HFFc6 (cell line): ENCODE data around the gene TRAPPC3. TPM values are rescaled to one million over a fixed set of nuclear protein-coding genes. Genes with fewer than 3 reads are reported as not detected.

Experiments
- DNase-seq: peaks from one replicate; pipeline ENCODE4 v3.0.0-alpha.2; 2018
- H3K27ac Mint-ChIP-seq: 2 replicates; pipeline ENCODE4 v1.8.0; 2020; ENCODE audit warnings: mild to moderate bottlenecking, mixed read lengths
- H3K27me3 Mint-ChIP-seq: 2 replicates; pipeline ENCODE4 v1.8.0; 2021; ENCODE audit warnings: mild to moderate bottlenecking, moderate library complexity, mixed read lengths; ENCODE audit not compliant: insufficient read depth
- H3K36me3 Mint-ChIP-seq: 2 replicates; pipeline ENCODE4 v1.8.0; 2021; ENCODE audit warnings: low read depth, mixed read lengths
- H3K4me1 Mint-ChIP-seq: 2 replicates; pipeline ENCODE4 v1.8.0; 2020; ENCODE audit warnings: low read depth, mixed read lengths
- H3K4me3 Mint-ChIP-seq: 2 replicates; pipeline ENCODE4 v1.8.0; 2020; ENCODE audit warnings: mild to moderate bottlenecking, moderate library complexity, mixed read lengths
- H3K9me3 Mint-ChIP-seq: 2 replicates; pipeline ENCODE4 v1.8.0; 2020; ENCODE audit warnings: mild to moderate bottlenecking, mixed read lengths
- CTCF ChIP-seq: fragments of 200-600 bp; sonication (generic); IDR thresholded peaks from 2 replicates; pipeline ENCODE4 v1.5.0; 2021; ENCODE audit warnings: antibody characterized with exemption, mild to moderate bottlenecking
- total RNA-seq, 6 experiments: library from RNA; stranded (reverse); fragmentation: NEBNext Ultra II Directional; extraction: Animal tissue kit (Norgen Biotek cat#: 25700); gene quantifications; 2 replicates in 1 of 6; 3 replicates in 5 of 6; pipeline ENCODE4 v1.2.3, GENCODE V29; 2021

TRAPPC3 gene
- total RNA-seq, 6 experiments from 2014 or later, result 76.6 to 93.4 (median 78.6) TPM

GRCh38 chr1:36089393-36090121, 59.7 kb downstream of the TRAPPC3 start:
- peaks cover 4% of the 10 kb centered on the region; the same call in 1 of the 2 replicates for H3K27me3 Mint-ChIP-seq
- TF ChIP-seq CTCF, result no peak
- peaks cover 12% of the 10 kb centered on the region for H3K4me1 Mint-ChIP-seq
- no peak for DNase-seq
- peaks cover 11% of the 10 kb centered on the region for H3K36me3 Mint-ChIP-seq
- H3K9me3 Mint-ChIP-seq, result no peaks in the 10 kb centered on the region
- H3K27ac Mint-ChIP-seq, result peak overlapping the region; percentile 95
- peak overlapping the region; percentile 98 for H3K4me3 Mint-ChIP-seq

- peak; percentile 99 for TF ChIP-seq CTCF
- Mint-ChIP-seq H3K27me3 (peaks cover 4% of the 10 kb centered on the region; the same call in 1 of the 2 replicates), H3K4me3 (peak within 1 kb of the TSS; percentile 98), H3K4me1 (peaks cover 12% of the 10 kb centered on the region), H3K36me3 (peaks cover 11% of the 10 kb centered on the region), H3K9me3 (no peaks in the 10 kb centered on the region), H3K27ac (peak within 1 kb of the TSS; percentile 95)
- DNase-seq, result peak; percentile 79
Observed at GRCh38 chr1:36088577-36089392, 60.5 kb downstream of the TRAPPC3 start, which contains the start of gene ADPRS. Gene ADPRS, plus strand, starts transcription at chr1:36088892. Its CDS starts 13 bp downstream, at chr1:36088905.

- no peak for DNase-seq
- Mint-ChIP-seq H3K4me3 (peak overlapping the region; percentile 46), H3K27ac (no peak overlapping the region), H3K36me3 (peaks cover 11% of the 10 kb centered on the region), H3K9me3 (no peaks in the 10 kb centered on the region), H3K27me3 (peaks cover 4% of the 10 kb centered on the region; the same call in 1 of the 2 replicates), H3K4me1 (peaks cover 12% of the 10 kb centered on the region)
- TF ChIP-seq CTCF, result no peak
Observed at GRCh38 chr1:36088265-36088576, 61.1 kb downstream of the TRAPPC3 start.

GRCh38 chr1:36087233-36088123, 61.8 kb downstream of the TRAPPC3 start:
- Mint-ChIP-seq H3K9me3 (no peaks in the 10 kb centered on the region), H3K4me3 (no peak overlapping the region; the same call in 1 of the 2 replicates), H3K27ac (no peak overlapping the region), H3K36me3 (peaks cover 11% of the 10 kb centered on the region), H3K4me1 (peaks cover 12% of the 10 kb centered on the region), H3K27me3 (peaks cover 4% of the 10 kb centered on the region; the same call in 1 of the 2 replicates)
- TF ChIP-seq CTCF, result peak; percentile 22; the same call in 1 of the 2 replicates
- DNase-seq, result no peak

Other genes with a start within 250 kb of the TRAPPC3 start
- gene AGO3, start 218.4 kb downstream of the TRAPPC3 start, total RNA-seq, result 10 to 100 TPM; 18.3 to 24.0 (median 21.4) TPM
- not detected for gene TEKT2, start 65.4 kb downstream of the TRAPPC3 start, total RNA-seq
- 10 to 100 TPM; 24.4 to 30.9 (median 27.0) TPM for gene ADPRS, start 60.6 kb downstream of the TRAPPC3 start, total RNA-seq
- gene COL8A2, start 24.3 kb downstream of the TRAPPC3 start, total RNA-seq, result 1 to 10 TPM; 1.9 to 6.4 (median 2.4) TPM
- gene MAP7D1, start 6.7 kb upstream of the TRAPPC3 start, total RNA-seq, result 100 to 1,000 TPM; 202 to 234 (median 210) TPM
- 100 to 1,000 TPM; 116 to 126 (median 121) TPM for gene THRAP3, start 75.0 kb upstream of the TRAPPC3 start, total RNA-seq
- 1 to 10 TPM; 2.7 to 5.3 (median 2.9) TPM for gene SH3D21, start 156.9 kb upstream of the TRAPPC3 start, total RNA-seq
- gene EVA1B, start 174.2 kb upstream of the TRAPPC3 start, total RNA-seq, result 100 to 1,000 TPM; 152 to 206 (median 155) TPM
- 10 to 100 TPM; 24.1 to 26.5 (median 25.1) TPM for gene STK40, start 236.4 kb upstream of the TRAPPC3 start, total RNA-seq
- 10 to 100 TPM; 44.6 to 58.7 (median 49.6) TPM for gene LSM10, start 248.4 kb upstream of the TRAPPC3 start, total RNA-seq